WERI-Rb-1 (cell line): ENCODE measurements around the gene REEP3.
"Not testable (repeated sequence)": the region's sequence is repeated elsewhere in the genome, so short reads cannot be mapped to it uniquely, and the experiment has no call there.

ENCODE experiments used
- DNase-seq: peaks from one replicate; pipeline ENCODE4 v3.0.0-alpha.2; 2020
- H3K27ac ChIP-seq: fragments of 250-450 bp; sonication (Bioruptor Pico); 2 replicates; pipeline ENCODE4 v1.5.1; 2020; ENCODE audit warnings: mild to moderate bottlenecking, moderate library complexity
- H3K27me3 ChIP-seq: fragments of 250-450 bp; sonication (Bioruptor Pico); 2 replicates; pipeline ENCODE4 v1.5.1; 2021; ENCODE audit warnings: mild to moderate bottlenecking, low read depth, moderate library complexity; ENCODE audit not compliant: insufficient read depth, severe bottlenecking
- H3K36me3 ChIP-seq: fragments of 250-450 bp; sonication (Bioruptor Pico); 2 replicates; pipeline ENCODE4 v1.5.1; 2020; ENCODE audit warnings: mild to moderate bottlenecking, moderate library complexity
- H3K4me3 ChIP-seq: 2 replicates; pipeline ENCODE4 v1.5.1; 2011; ENCODE audit warnings: low read depth, mild to moderate bottlenecking, control low read depth, low read length
- H3K9me3 ChIP-seq: fragments of 250-450 bp; sonication (Bioruptor Pico); 2 replicates; pipeline ENCODE4 v1.5.1; 2021; ENCODE audit warnings: mild to moderate bottlenecking, moderate library complexity; ENCODE audit not compliant: severe bottlenecking
- TF ChIP-seq, protein P1 (sequence below): IDR thresholded peaks from 2 replicates; pipeline ENCODE4 v1.5.1; 2011; ENCODE audit warnings: low read depth, mild to moderate bottlenecking, control low read depth, inconsistent platforms, low read length

The REEP3 gene

DNA sequence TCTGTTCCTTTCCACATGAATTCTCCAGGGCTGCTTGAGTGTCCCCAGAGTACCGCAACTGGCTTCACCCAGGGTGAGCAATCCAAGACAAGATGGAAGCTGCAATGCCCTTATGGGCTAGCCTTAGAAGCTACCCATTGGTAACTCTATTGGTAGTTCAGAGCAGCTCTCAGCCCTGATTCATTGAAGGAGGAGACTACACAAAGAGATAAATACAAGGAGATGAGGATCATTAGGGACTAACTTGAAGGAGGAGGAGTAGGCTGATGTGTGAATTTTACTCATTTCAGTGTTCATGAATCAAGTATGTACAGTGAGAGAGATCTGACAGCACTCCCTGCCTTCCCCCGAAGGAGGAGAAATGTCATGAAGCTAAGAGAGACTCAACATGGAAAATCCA lies 124.0 kb downstream of the REEP3 start:
- Histone ChIP-seq H3K4me3 (no peak overlapping the region), H3K27me3 (no peaks in the 10 kb centered on the region), H3K27ac (no peak overlapping the region), H3K9me3 (no peaks in the 10 kb centered on the region), H3K36me3 (no peaks in the 10 kb centered on the region)
- no peak for DNase-seq
- TF ChIP-seq, protein P1, sequence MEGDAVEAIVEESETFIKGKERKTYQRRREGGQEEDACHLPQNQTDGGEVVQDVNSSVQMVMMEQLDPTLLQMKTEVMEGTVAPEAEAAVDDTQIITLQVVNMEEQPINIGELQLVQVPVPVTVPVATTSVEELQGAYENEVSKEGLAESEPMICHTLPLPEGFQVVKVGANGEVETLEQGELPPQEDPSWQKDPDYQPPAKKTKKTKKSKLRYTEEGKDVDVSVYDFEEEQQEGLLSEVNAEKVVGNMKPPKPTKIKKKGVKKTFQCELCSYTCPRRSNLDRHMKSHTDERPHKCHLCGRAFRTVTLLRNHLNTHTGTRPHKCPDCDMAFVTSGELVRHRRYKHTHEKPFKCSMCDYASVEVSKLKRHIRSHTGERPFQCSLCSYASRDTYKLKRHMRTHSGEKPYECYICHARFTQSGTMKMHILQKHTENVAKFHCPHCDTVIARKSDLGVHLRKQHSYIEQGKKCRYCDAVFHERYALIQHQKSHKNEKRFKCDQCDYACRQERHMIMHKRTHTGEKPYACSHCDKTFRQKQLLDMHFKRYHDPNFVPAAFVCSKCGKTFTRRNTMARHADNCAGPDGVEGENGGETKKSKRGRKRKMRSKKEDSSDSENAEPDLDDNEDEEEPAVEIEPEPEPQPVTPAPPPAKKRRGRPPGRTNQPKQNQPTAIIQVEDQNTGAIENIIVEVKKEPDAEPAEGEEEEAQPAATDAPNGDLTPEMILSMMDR = no peak

DNA sequence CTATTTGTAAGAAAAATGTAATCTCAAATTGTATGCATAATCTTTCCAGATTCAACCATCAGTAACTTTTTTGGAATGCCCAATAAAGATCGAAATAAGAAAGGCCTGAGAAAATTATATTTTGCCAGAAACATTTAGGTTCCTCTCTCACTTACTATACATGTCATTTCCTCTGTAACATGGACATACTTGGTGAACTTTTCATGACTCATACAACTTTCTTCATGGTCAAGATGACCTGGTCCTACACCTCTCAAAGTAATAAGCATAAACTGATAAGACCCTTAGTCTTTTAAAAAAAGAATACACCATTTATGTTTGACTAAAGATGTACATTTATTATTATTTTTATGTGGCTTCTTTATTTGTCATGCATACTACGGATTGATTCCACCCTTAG lies 125.3 kb downstream of the REEP3 start:
- TF ChIP-seq, protein P1 = no peak
- DNase-seq = no peak
- H3K36me3 ChIP-seq = no peaks in the 10 kb centered on the region
- no peak overlapping the region for H3K27ac ChIP-seq
- no peaks in the 10 kb centered on the region for H3K9me3 ChIP-seq
- H3K27me3 ChIP-seq = no peaks in the 10 kb centered on the region
- no peak overlapping the region for H3K4me3 ChIP-seq

- no peaks in the 10 kb centered on the region for H3K27me3 ChIP-seq
- H3K9me3 ChIP-seq = no peaks in the 10 kb centered on the region
- H3K4me3 ChIP-seq = no peak overlapping the region
- no peak for DNase-seq
- TF ChIP-seq, protein P1 = no peak
- no peak overlapping the region for H3K27ac ChIP-seq
- H3K36me3 ChIP-seq = no peaks in the 10 kb centered on the region
Observed at GRCh38 chr10:63651864-63652263, 130.7 kb downstream of the REEP3 start.

GRCh38 chr10:63653747-63654146 lies 132.5 kb downstream of the REEP3 start:
- Histone ChIP-seq H3K9me3 (no peaks in the 10 kb centered on the region), H3K27me3 (no peaks in the 10 kb centered on the region), H3K27ac (no peak overlapping the region), H3K36me3 (no peaks in the 10 kb centered on the region), H3K4me3 (no peak overlapping the region)
- no peak for DNase-seq
- TF ChIP-seq, protein P1 = no peak

DNA sequence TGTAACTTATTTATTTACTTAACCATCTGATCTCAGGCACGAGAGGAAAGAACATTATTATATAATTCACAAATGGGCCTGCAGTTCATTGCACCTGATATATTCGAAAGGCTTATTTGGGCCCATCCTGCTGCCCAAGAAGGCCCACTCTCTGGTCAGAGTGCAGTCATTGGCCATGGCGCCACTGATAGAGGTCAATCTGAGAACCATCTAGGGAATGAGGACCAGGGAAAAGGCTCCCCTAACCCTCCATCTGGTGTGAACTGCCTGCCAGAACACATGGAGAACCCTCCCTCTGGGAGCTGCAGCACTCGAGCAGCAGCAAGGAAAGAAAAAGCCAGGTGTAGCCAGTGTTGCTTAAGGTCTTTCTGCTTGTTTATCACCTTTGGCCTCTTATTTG lies 136.6 kb downstream of the REEP3 start:
- Histone ChIP-seq H3K4me3 (no peak overlapping the region), H3K36me3 (no peaks in the 10 kb centered on the region), H3K9me3 (no peaks in the 10 kb centered on the region), H3K27me3 (no peaks in the 10 kb centered on the region), H3K27ac (no peak overlapping the region)
- TF ChIP-seq, protein P1 = no peak
- no peak for DNase-seq

GRCh38 chr10:63660941-63661340 lies 139.7 kb downstream of the REEP3 start:
- H3K4me3 ChIP-seq, H3K36me3 ChIP-seq, DNase-seq, H3K9me3 ChIP-seq, H3K27me3 ChIP-seq, H3K27ac ChIP-seq: not testable (repeated sequence)
